Measurements from ENCODE around the gene PRKCE. TPM values are rescaled to one million over a fixed set of nuclear protein-coding genes. Genes with fewer than 3 reads are reported as not detected.

Gene PRKCE
- total RNA-seq, 2 donors from 2014 or later: 21.7 to 26.9 TPM

- no peak for DNase-seq (ENCODE audit: low spot score)
- intact Hi-C loops (cut with DNase I): no loop called here
Observed at GRCh38 chr2:45812011-45812500, 160.6 kb downstream of the PRKCE start.

GRCh38 chr2:45813003-45813941 is 161.8 kb downstream of the PRKCE start:
- intact Hi-C loops (cut with DNase I): no loop called here
- DNase-seq (ENCODE audit: low spot score): no peak

GRCh38 chr2:45814488-45814887 is 163.0 kb downstream of the PRKCE start:
- intact Hi-C loops (cut with DNase I): no loop called here
- DNase-seq (ENCODE audit: low spot score): no peak

- no peak for DNase-seq (ENCODE audit: low spot score)
- intact Hi-C loops (cut with DNase I): no loop called here
Observed at GRCh38 chr2:45814951-45815621, 163.6 kb downstream of the PRKCE start.

GRCh38 chr2:45816272-45816671 is 164.8 kb downstream of the PRKCE start:
- DNase-seq (ENCODE audit: low spot score): no peak
- intact Hi-C loops (cut with DNase I): no loop called here

- DNase-seq (ENCODE audit: low spot score): no peak
- intact Hi-C loops (cut with DNase I): no loop called here
Observed at GRCh38 chr2:45818591-45818990, 167.1 kb downstream of the PRKCE start.

GRCh38 chr2:45820048-45820447 is 168.6 kb downstream of the PRKCE start:
- DNase-seq (ENCODE audit: low spot score): no peak
- intact Hi-C loops (cut with DNase I): no loop called here

GRCh38 chr2:45821558-45822271 is 170.2 kb downstream of the PRKCE start:
- no peak for DNase-seq (ENCODE audit: low spot score)
- intact Hi-C loops (cut with DNase I): loop anchor here in 1 of 2 donors (1.0 kb wide), 1 partner anchor 39 kb away; no protein-coding TSS in a partner anchor

GRCh38 chr2:45822272-45822630 is 170.8 kb downstream of the PRKCE start:
- DNase-seq (ENCODE audit: low spot score): no peak
- intact Hi-C loops (cut with DNase I): loop anchor here in 1 of 2 donors (1.0 kb wide), 1 partner anchor 40 kb away; no protein-coding TSS in a partner anchor

- peak; percentile 84 for DNase-seq (ENCODE audit: low spot score)
- intact Hi-C loops (cut with DNase I): no loop called here
Observed at GRCh38 chr2:45823723-45824206, 172.3 kb downstream of the PRKCE start.

GRCh38 chr2:45825001-45825651 is 173.7 kb downstream of the PRKCE start:
- intact Hi-C loops (cut with DNase I): no loop called here
- no peak for DNase-seq (ENCODE audit: low spot score)

- intact Hi-C loops (cut with DNase I): no loop called here
- no peak for DNase-seq (ENCODE audit: low spot score)
Observed at GRCh38 chr2:45826460-45826859, 175.0 kb downstream of the PRKCE start.

- DNase-seq (ENCODE audit: low spot score): peak; percentile 91
Observed at GRCh38 chr2:45826884-45827635, 175.6 kb downstream of the PRKCE start.

GRCh38 chr2:45830322-45830721 is 178.8 kb downstream of the PRKCE start:
- intact Hi-C loops (cut with DNase I): loop anchor here in 1 of 2 donors (10.0 kb wide), 1 partner anchor 64 kb away; no protein-coding TSS in a partner anchor
- no peak for DNase-seq (ENCODE audit: low spot score)

More at GRCh38 chr2:45826884-45827635, 175.6 kb downstream of the PRKCE start:
- intact Hi-C loops (cut with DNase I): no loop called here

- intact Hi-C loops (cut with DNase I): loop anchor here in 1 of 2 donors (10.0 kb wide), 1 partner anchor 61 kb away; no protein-coding TSS in a partner anchor
- DNase-seq (ENCODE audit: low spot score): no peak
Observed at GRCh38 chr2:45833301-45833967, 182.0 kb downstream of the PRKCE start.

GRCh38 chr2:45833968-45834344 is 182.5 kb downstream of the PRKCE start:
- intact Hi-C loops (cut with DNase I): loop anchor here in 1 of 2 donors (10.0 kb wide), 1 partner anchor 61 kb away; no protein-coding TSS in a partner anchor
- no peak for DNase-seq (ENCODE audit: low spot score)

GRCh38 chr2:45834372-45834771 is 182.9 kb downstream of the PRKCE start:
- intact Hi-C loops (cut with DNase I): loop anchor here in 1 of 2 donors (10.0 kb wide), 1 partner anchor 60 kb away; no protein-coding TSS in a partner anchor
- no peak for DNase-seq (ENCODE audit: low spot score)

Measured in posterior vena cava (tissue), 2 donors.